HG02884 (cell line): ENCODE results near the gene CATSPER3.

Experiments
- ATAC-seq: cut with Tn5 transposase; IDR thresholded peaks from one replicate; pipeline ENCODE4 v1.9.1; 2021; ENCODE audit warnings: mild to moderate bottlenecking, moderate library complexity; ENCODE audit not compliant: unreplicated experiment

The CATSPER3 gene

DNA sequence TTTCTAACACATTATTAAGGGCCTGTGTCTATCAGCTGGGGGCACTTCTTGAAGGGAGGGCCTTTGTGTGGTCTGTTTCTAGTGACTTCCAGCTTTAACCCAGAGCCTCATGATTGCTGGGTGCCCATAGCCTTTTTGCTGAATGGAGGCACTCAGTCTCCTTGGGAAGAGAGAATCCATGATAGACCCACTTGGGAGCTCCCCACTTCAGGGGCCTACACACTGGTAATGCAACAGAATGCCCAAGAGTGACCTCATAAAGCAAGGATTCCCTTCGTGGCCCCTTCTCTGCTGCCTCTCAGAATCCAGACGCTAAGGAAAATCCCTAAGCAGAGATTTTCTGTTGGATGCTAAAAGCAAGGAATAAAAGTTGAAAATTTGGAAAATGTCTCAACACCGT lies at the start of gene CATSPER3:
Gene CATSPER3, plus strand, starts transcription at position 301 of the 400 bp plus-strand sequence. Its CDS starts 85 bp downstream, at position 386.
- no peak for ATAC-seq

DNA sequence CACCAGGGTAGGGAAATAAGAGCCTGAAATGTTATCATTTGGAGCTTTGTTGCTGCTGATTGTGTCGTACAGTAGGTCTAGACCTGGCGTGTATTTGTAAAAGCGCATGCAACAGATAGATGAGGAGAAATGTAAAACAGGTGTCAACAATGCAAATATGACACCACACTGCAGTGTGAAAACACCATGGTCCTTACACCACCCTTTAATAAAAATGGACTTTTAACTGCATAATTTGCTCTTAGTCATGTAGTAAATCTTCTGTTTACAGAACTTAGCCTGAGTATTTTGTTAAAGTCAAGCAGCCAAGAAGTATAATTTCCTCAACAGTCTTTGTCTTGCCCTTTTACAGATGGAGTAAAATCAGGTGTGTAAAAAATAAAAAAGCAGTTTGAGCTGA lies 48.8 kb upstream of the CATSPER3 start:
- ATAC-seq, result no peak

- no peak for ATAC-seq
These were observed 46.7 kb upstream of the CATSPER3 start for GRCh38 chr5:134920848-134921575.

DNA sequence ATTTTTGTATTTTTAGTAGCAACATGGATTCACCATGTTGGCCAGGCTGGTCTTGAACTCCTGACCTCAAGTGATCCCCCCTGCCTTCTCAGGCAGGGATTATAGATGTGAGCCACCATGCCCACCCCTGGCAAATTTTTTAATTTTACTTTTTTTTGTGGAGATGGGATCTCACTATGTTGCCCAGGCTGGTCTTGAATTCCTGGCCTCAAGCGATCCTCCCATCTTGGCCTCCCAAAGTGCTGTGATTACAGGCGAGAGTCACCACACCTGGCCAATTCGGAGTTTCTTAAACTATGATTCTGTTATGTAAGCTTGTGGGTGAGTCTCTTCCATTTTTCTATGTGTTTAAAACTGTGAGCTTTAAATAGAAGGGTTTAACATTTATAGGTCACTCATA lies 35.2 kb upstream of the CATSPER3 start:
- no peak for ATAC-seq

DNA sequence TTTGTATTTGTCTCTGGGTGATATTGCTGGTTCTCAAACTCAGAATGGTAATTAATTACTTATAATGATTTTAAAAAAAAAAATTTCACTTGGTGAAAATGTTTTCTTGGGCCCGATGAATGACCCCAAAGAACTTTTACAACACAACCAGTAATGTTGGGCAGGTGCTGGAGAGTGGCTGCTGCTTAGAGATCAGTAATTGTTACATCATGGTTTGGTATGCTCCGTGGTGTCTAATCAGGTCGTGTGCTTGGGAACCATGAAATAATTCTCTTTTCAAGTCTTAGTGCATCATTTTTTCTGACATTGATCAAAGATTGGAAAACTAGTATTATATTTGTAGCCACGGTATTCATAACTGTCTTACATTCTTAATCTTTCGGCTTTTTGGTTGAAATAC lies 33.5 kb upstream of the CATSPER3 start:
- no peak for ATAC-seq

- no peak for ATAC-seq
These were observed 31.8 kb upstream of the CATSPER3 start for GRCh38 chr5:134935711-134936602.

- ATAC-seq, result no peak
These were observed 30.2 kb upstream of the CATSPER3 start for GRCh38 chr5:134937526-134937925.

DNA sequence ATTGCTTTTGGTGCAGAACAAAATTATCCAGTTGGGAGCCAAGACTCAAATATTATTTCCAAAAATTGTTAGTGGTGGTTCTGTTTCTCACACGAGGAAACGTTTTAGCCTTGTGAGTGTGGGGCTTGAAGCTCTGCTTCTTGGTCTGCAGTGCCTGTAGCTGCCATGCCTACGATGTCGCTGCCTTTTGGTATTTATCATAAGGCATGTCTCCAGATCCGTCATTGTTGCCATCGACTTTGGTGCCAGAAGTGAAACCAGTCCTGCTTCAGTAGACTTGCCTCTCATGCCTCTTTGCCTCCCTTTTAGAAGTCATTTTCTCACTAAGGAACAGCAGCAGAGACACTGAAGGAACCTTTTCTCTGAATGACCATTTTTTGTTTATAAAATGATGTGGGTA lies 29.7 kb upstream of the CATSPER3 start:
- ATAC-seq, result no peak

DNA sequence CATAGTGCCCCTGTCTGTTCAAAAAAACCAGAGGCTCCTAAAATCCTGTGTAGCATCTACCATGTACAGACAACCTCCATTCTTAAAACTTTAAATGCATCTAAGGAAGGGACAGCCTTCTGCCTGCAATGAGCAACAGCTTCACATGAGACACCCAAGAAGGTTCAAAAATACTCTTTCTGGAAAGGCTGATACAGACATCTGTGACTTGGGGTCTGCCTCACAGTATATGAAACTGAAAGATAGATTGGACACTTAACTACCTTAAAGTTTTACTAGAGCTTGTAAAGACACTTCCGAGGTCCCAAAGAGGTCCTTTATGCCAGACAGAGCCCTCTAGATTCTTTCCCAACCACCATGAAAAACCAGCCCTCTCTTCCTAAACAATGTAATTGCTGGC lies 28.2 kb upstream of the CATSPER3 start:
- no peak for ATAC-seq

- no peak for ATAC-seq
These were observed 24.2 kb upstream of the CATSPER3 start for GRCh38 chr5:134943547-134943946.

GRCh38 chr5:134944630-134945029 lies 23.1 kb upstream of the CATSPER3 start:
- no peak for ATAC-seq

DNA sequence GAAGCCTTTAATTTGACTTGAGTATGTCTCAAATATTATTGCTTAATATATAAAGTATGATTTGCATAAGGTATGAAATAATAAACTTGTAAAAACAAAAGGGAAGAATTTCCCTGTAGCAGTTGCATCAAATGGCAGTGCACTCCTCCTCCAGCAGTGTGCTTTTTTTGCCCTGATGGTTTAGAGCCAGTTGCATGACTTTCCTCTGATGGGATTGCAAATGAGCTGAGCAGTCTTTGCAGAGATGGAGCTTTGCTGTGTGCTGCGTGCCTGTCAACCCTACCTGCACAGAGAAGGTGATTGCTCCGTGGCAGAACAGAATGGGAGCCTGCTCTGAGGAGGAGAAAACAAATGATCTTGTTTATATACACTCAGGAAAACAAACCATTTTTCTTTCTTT lies 22.7 kb upstream of the CATSPER3 start:
- no peak for ATAC-seq

- ATAC-seq, result no peak
These were observed 18.8 kb upstream of the CATSPER3 start for GRCh38 chr5:134948911-134949310.

DNA sequence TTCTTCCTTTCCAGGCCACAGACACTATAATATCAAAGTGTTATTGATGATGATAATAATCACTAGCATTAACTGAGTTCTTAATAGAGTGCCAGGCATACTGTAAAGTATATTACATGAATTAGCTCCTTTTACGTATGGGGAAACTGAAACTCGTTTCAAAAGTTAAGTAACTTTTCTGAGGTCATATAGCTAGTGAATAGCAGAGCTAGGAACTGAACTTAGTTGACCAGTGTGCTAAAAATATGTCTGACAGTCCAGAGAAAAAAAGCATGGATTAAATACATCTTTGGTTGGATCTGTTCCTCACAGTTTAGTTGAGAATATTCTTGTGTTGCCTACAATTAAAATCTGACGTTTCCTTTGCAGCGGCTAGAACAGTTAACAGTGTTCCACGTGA lies 18.4 kb upstream of the CATSPER3 start:
- no peak for ATAC-seq

DNA sequence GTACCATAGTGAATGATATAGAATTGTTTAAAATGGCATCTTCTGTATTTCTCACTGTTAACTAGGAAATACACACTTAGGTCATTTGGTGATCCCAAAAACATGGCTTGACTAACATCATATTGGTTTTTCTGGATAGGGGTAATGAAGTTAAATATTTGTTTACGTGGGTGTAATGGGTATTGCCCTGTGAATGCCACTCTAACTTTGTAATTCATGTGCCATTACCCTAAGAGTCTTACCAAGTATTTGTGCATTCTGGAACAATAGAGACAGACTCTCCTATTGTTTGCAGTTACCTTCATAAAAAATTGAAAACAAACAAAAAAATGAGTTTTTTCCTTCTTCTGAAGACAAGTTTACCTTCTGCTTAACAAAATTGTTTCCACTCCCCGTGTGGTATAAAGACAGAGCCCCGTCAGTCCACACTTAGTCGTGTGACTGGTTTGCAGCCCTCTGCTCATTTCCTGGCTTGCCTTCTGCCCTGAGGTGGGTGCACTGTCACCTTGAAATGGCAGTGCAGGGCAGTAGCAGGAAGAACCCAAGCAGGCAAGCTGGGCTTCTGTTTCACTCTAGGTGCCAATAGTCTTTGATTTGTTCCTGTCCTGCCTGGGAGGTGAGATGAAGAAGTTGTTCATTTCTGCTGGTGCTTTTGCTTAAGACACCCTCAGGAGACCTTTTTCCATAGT lies 9.6 kb upstream of the CATSPER3 start:
- no peak for ATAC-seq

DNA sequence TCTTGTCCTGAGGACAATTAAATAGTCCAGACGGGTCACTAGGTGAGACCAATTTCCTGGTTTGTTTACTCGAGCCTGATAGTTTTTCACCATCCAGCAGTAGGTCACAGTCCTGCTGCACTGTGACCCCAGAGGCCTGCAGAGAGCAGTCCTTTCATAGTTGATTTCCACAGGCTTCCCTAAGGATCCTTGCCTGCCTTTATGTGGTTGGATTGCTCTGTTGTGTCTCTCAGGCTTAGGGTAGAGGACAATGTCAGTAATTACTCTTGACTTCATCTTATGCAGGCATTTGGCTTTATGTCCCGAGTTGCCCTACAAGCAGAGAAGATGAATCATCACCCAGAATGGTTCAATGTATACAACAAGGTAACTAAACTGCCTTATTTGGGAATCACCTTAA lies 9.0 kb upstream of the CATSPER3 start:
- ATAC-seq, result no peak

- no peak for ATAC-seq
These were observed 4.6 kb upstream of the CATSPER3 start for GRCh38 chr5:134963098-134963497.

- ATAC-seq, result no peak
These were observed 3.1 kb upstream of the CATSPER3 start for GRCh38 chr5:134964359-134965270.

DNA sequence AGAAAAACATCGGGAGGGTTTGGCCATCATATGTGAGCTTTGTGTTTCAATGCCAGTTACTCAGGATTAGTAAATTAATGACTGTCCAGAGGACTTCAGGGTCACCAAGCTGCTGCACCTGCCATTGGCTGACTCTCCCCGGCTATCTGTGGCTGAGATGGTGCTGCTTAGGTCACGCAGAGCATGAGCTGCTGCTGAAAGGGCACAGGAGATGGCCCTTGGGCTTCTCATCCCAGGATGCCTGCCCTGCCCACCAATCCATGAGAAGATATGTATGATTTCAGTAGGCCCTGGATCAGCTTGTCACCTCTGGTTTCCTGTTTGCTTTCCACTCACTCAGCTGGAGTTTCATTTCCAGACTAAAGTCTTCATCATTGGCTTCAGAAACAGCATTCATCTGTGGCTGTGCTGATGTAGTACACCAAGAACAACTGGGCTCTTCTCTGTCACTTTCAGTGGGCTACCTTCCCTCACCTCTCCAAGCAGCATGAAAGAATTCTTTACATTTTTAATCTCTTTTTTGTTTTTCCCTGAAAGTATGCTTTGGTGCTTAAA lies 2.4 kb upstream of the CATSPER3 start:
- no peak for ATAC-seq

DNA sequence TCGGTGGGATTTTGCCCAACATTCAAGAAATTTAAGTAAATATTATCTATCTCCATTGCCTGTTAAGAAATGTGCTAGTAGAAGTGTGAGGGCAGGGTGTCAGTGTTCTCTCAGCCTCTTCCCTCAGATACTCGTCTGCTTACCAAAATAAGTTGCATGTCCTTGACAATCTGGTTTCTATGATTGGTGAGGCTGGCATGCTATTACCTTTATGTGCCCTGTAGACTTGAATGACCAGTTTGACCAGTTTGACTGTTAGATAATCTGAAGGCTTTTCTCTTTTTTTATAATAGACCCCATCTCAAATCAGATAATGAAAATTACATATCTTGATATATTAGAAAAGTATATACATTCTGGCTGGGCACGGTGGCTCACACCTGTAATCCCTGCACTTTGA lies 348 bp downstream of the CATSPER3 start:
- ATAC-seq, result no peak
